Mesothelial cell of epicardium (in vitro differentiated cells): ENCODE results near the gene RMDN3. TPM values are rescaled to one million over a fixed set of nuclear protein-coding genes. Genes with fewer than 3 reads are reported as not detected.

ENCODE experiments used
- DNase-seq, 2 experiments: peaks; one replicate each; pipeline ENCODE4 v3.0.0; 2021; ENCODE audit warnings: low spot score in 2 of 2; ENCODE audit not compliant: unreplicated experiment in 2 of 2
- H3K27ac Mint-ChIP-seq: 2 replicates; pipeline ENCODE4 v1.8.0; 2021; ENCODE audit warnings: mixed read lengths
- H3K27me3 Mint-ChIP-seq: 2 replicates; pipeline ENCODE4 v1.8.0; 2021; ENCODE audit warnings: low read depth, mixed read lengths
- H3K36me3 Mint-ChIP-seq: 2 replicates; pipeline ENCODE4 v1.8.0; 2021; ENCODE audit warnings: mixed read lengths
- H3K4me1 Mint-ChIP-seq: 2 replicates; pipeline ENCODE4 v1.8.0; 2021; ENCODE audit warnings: mixed read lengths
- H3K4me3 Mint-ChIP-seq: 2 replicates; pipeline ENCODE4 v1.8.0; 2021; ENCODE audit warnings: mild to moderate bottlenecking, moderate library complexity, mixed read lengths
- H3K9me3 Mint-ChIP-seq: 2 replicates; pipeline ENCODE4 v1.8.0; 2021; ENCODE audit warnings: mixed read lengths
- CTCF ChIP-seq: fragments of 200-600 bp; sonication (generic); IDR thresholded peaks from one replicate; pipeline ENCODE4 v1.5.0; 2021; ENCODE audit warnings: antibody characterized with exemption; ENCODE audit not compliant: unreplicated experiment
- total RNA-seq: library from RNA; stranded (reverse); gene quantifications from 3 replicates; pipeline ENCODE4 v1.2.1, GENCODE V29; 2021

Gene RMDN3
- total RNA-seq, 1 donor from 2014 or later, result 29.3 TPM

GRCh38 chr15:40737048-40737447 lies 18.0 kb downstream of the RMDN3 start:
- H3K27me3 Mint-ChIP-seq, result no peaks in the 10 kb centered on the region
- TF ChIP-seq CTCF, result no peak
- H3K9me3 Mint-ChIP-seq, result no peaks in the 10 kb centered on the region
- no peaks in the 10 kb centered on the region for H3K4me1 Mint-ChIP-seq
- no peak for DNase-seq
- peaks cover 5% of the 10 kb centered on the region for H3K36me3 Mint-ChIP-seq
- no peak overlapping the region for H3K4me3 Mint-ChIP-seq
- no peak overlapping the region for H3K27ac Mint-ChIP-seq

- Mint-ChIP-seq H3K27me3 (no peaks in the 10 kb centered on the region), H3K9me3 (no peaks in the 10 kb centered on the region), H3K4me3 (no peak overlapping the region), H3K27ac (no peak overlapping the region), H3K4me1 (no peaks in the 10 kb centered on the region), H3K36me3 (peaks cover 5% of the 10 kb centered on the region)
- TF ChIP-seq CTCF, result no peak
- no peak for DNase-seq
Measured at GRCh38 chr15:40736575-40736974, 18.5 kb downstream of the RMDN3 start.

GRCh38 chr15:40731034-40731433 lies 24.0 kb downstream of the RMDN3 start:
- Mint-ChIP-seq H3K27ac (no peak overlapping the region), H3K36me3 (peaks cover 19% of the 10 kb centered on the region), H3K9me3 (no peaks in the 10 kb centered on the region), H3K4me1 (no peaks in the 10 kb centered on the region), H3K4me3 (no peak overlapping the region), H3K27me3 (no peaks in the 10 kb centered on the region)
- no peak for TF ChIP-seq CTCF
- no peak for DNase-seq

GRCh38 chr15:40723919-40724318 lies 31.1 kb downstream of the RMDN3 start:
- Mint-ChIP-seq H3K4me1 (no peaks in the 10 kb centered on the region), H3K27ac (no peak overlapping the region), H3K4me3 (no peak overlapping the region), H3K27me3 (no peaks in the 10 kb centered on the region), H3K9me3 (no peaks in the 10 kb centered on the region), H3K36me3 (no peaks in the 10 kb centered on the region)
- TF ChIP-seq CTCF, result no peak
- DNase-seq, result no peak

GRCh38 chr15:40722934-40723333 lies 32.1 kb downstream of the RMDN3 start:
- TF ChIP-seq CTCF, result no peak
- H3K4me1 Mint-ChIP-seq, result no peaks in the 10 kb centered on the region
- no peaks in the 10 kb centered on the region for H3K9me3 Mint-ChIP-seq
- H3K36me3 Mint-ChIP-seq, result no peaks in the 10 kb centered on the region
- DNase-seq, result no peak
- no peak overlapping the region for H3K4me3 Mint-ChIP-seq
- no peaks in the 10 kb centered on the region for H3K27me3 Mint-ChIP-seq
- no peak overlapping the region for H3K27ac Mint-ChIP-seq

- Mint-ChIP-seq H3K36me3 (no peaks in the 10 kb centered on the region), H3K9me3 (no peaks in the 10 kb centered on the region), H3K4me1 (no peaks in the 10 kb centered on the region), H3K27ac (no peak overlapping the region), H3K4me3 (no peak overlapping the region), H3K27me3 (no peaks in the 10 kb centered on the region)
- no peak for TF ChIP-seq CTCF
- DNase-seq, result no peak
Measured at GRCh38 chr15:40722354-40722753, 32.7 kb downstream of the RMDN3 start.
